CD4-positive, alpha-beta T cell (primary cell): ENCODE data around the gene MEGF10. TPM values are rescaled to one million over a fixed set of nuclear protein-coding genes. Genes with fewer than 3 reads are reported as not detected.

Source experiments
- ATAC-seq: fragments of 200-7000 bp; cut with Tn5 transposase; one replicate; pipeline ENCODE4 v1.10.0; 2022; ENCODE audit warnings: mild to moderate bottlenecking; ENCODE audit not compliant: poor library complexity
- CTCF ChIA-PET: fragments of 350-600 bp; sonication (Branson Sonifier 250); formaldehyde crosslinking; loops from one replicate; lab custom pipeline; 2021; ENCODE audit warnings: antibody characterized with exemption, inconsistent platforms; lab: Charles Lee
- POLR2A ChIA-PET: fragments of 350-600 bp; sonication (Branson Sonifier 250); formaldehyde crosslinking; loops from one replicate; lab custom pipeline; 2021; ENCODE audit warnings: antibody characterized with exemption, inconsistent platforms; lab: Charles Lee
- DNase-seq, 14 experiments: peaks; one replicate each; pipeline ENCODE4 v3.0.0-alpha.2; 2013 to 2020; ENCODE audit warnings: mixed read lengths in 2 of 14
- H3K27ac ChIP-seq, 2 donors: one replicate each; pipeline versions ENCODE4 v1.5.1 to v1.7.0; 2013; ENCODE audit warnings: low read length in 2 of 2, low read depth in 1 of 2, mild to moderate bottlenecking in 1 of 2
- H3K27me3 ChIP-seq, 2 experiments: 1 replicate in 1 of 2; 2 replicates in 1 of 2; pipeline versions ENCODE4 v1.6.1 to v1.7.0; 2013; ENCODE audit warnings: low read length in 2 of 2, control low read depth in 1 of 2, mild to moderate bottlenecking in 1 of 2, moderate library complexity in 1 of 2; ENCODE audit not compliant: insufficient read depth in 2 of 2, control insufficient read depth in 1 of 2
- H3K36me3 ChIP-seq: one replicate; pipeline ENCODE4 v1.6.1; 2013; ENCODE audit warnings: low read length, control low read depth; ENCODE audit not compliant: insufficient read depth
- H3K4me1 ChIP-seq: one replicate; pipeline ENCODE4 v1.6.1; 2013; ENCODE audit warnings: low read length, control low read depth; ENCODE audit not compliant: insufficient read depth
- H3K4me3 ChIP-seq: one replicate; pipeline ENCODE4 v1.5.1; 2013; ENCODE audit warnings: mild to moderate bottlenecking, low read length, moderate library complexity
- H3K9me3 ChIP-seq, 2 experiments: 1 replicate in 1 of 2; 2 replicates in 1 of 2; pipeline versions ENCODE4 v1.6.1 to v1.7.0; 2013; ENCODE audit warnings: low read length in 2 of 2, mild to moderate bottlenecking in 2 of 2, control low read depth in 1 of 2, moderate library complexity in 1 of 2; ENCODE audit not compliant: control insufficient read depth in 1 of 2, insufficient read depth in 1 of 2
- H3K27ac Mint-ChIP-seq: one replicate; pipeline ENCODE4 v1.8.0; 2020; ENCODE audit warnings: mixed read lengths
- H3K27me3 Mint-ChIP-seq: one replicate; pipeline ENCODE4 v1.8.0; 2021; ENCODE audit warnings: mixed read lengths
- H3K36me3 Mint-ChIP-seq: one replicate; pipeline ENCODE4 v1.8.0; 2021; ENCODE audit warnings: low read depth, mixed read lengths
- H3K4me1 Mint-ChIP-seq: one replicate; pipeline ENCODE4 v1.8.0; 2021; ENCODE audit warnings: low read depth, mixed read lengths
- H3K4me3 Mint-ChIP-seq: one replicate; pipeline ENCODE4 v1.8.0; 2020; ENCODE audit warnings: mild to moderate bottlenecking, mixed read lengths
- H3K9me3 Mint-ChIP-seq: one replicate; pipeline ENCODE4 v1.8.0; 2020; ENCODE audit warnings: mixed read lengths
- intact Hi-C, 2 experiments: fragments of 100-400 bp; cut with DNase I in 1 of 2; cut with micrococcal nuclease in 1 of 2; formaldehyde crosslinking; loops; one replicate each; pipeline versions ENCODE4 v1.15.1 to v1.9.0; 2023 to 2025; cut with DNase I, micrococcal nuclease
- total RNA-seq, 174 experiments: library from RNA in 2 of 174; stranded (reverse) in 2 of 174; gene quantifications; one replicate each; pipeline ENCODE4 v1.2.3 and lab custom pipeline; 2021 to 2026
- TF ChIP-seq, protein P1 (sequence below): fragments of 200-600 bp; IDR thresholded peaks from one replicate; pipeline ENCODE4 v1.8.0; 2022; ENCODE audit warnings: antibody characterized with exemption, mild to moderate bottlenecking

Gene MEGF10
- total RNA-seq, 2 experiments from 2014 or later = not detected

DNA sequence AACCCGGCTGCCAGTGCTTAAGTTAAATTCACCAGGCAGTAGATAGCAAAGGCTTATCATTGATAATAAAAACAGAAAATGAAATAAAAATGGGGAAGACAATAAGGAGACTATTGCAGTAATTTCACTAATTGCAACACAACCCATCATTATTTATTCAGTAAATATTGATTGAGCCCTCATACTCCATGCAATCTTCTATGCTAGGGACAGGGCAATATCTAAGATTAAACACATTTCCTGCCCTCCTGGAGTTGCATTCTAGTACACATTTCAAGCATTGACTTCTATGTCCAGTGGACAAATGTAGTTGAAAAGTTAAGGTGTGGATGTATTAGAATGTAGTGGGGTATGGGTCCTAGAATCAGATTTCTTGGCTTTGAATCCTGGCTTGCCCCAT lies 12.8 kb downstream of the MEGF10 start:
- Mint-ChIP-seq H3K27ac (no peak overlapping the region), H3K36me3 (no peaks in the 10 kb centered on the region), H3K4me1 (no peaks in the 10 kb centered on the region), H3K27me3 (peaks cover under 1% of the 10 kb centered on the region), H3K9me3 (no peaks in the 10 kb centered on the region), H3K4me3 (no peak overlapping the region)
- TF ChIP-seq, protein P1, sequence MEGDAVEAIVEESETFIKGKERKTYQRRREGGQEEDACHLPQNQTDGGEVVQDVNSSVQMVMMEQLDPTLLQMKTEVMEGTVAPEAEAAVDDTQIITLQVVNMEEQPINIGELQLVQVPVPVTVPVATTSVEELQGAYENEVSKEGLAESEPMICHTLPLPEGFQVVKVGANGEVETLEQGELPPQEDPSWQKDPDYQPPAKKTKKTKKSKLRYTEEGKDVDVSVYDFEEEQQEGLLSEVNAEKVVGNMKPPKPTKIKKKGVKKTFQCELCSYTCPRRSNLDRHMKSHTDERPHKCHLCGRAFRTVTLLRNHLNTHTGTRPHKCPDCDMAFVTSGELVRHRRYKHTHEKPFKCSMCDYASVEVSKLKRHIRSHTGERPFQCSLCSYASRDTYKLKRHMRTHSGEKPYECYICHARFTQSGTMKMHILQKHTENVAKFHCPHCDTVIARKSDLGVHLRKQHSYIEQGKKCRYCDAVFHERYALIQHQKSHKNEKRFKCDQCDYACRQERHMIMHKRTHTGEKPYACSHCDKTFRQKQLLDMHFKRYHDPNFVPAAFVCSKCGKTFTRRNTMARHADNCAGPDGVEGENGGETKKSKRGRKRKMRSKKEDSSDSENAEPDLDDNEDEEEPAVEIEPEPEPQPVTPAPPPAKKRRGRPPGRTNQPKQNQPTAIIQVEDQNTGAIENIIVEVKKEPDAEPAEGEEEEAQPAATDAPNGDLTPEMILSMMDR = no peak
- no peak for DNase-seq
- ChIA-PET CTCF (no interaction called here), POLR2A (no interaction called here)
- Histone ChIP-seq H3K27me3 (peaks cover 0 to 2% of the 10 kb centered on the region in 2 experiments), H3K4me1 (no peaks in the 10 kb centered on the region), H3K4me3 (no peak overlapping the region), H3K36me3 (no peaks in the 10 kb centered on the region), H3K9me3 (no peaks in the 10 kb centered on the region), H3K27ac (no peak overlapping the region)
- ATAC-seq = no peak
- intact Hi-C loops = no loop called here

DNA sequence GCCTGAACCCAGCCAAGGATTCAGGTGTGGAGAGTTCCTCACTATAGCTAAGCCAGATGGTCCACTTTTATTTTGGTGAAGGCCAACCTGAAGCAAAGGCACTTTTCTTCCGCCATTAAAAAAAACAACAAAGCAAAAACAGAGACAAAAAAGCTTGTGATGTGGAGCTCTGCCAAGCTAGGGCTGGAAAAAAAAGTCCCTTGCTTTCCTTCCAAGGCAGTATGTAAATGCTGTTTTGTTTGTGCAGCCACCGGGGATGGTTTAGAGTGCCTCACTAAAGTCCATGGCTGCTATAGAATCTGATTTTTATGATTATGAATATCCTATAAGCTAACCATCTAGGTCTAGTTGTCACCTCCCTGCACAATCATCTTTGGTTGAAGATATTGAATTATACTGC lies 14.9 kb downstream of the MEGF10 start:
- Histone ChIP-seq H3K27me3 (no peaks in the 10 kb centered on the region), H3K4me3 (no peak overlapping the region), H3K4me1 (no peaks in the 10 kb centered on the region), H3K27ac (no peak overlapping the region), H3K9me3 (no peaks in the 10 kb centered on the region), H3K36me3 (no peaks in the 10 kb centered on the region)
- Mint-ChIP-seq H3K36me3 (no peaks in the 10 kb centered on the region), H3K27me3 (no peaks in the 10 kb centered on the region), H3K9me3 (no peaks in the 10 kb centered on the region), H3K4me1 (no peaks in the 10 kb centered on the region), H3K4me3 (no peak overlapping the region), H3K27ac (no peak overlapping the region)
- ATAC-seq (no peak), DNase-seq (no peak)
- ChIA-PET POLR2A (no interaction called here), CTCF (no interaction called here)
- intact Hi-C loops = no loop called here
- TF ChIP-seq, protein P1 = no peak

DNA sequence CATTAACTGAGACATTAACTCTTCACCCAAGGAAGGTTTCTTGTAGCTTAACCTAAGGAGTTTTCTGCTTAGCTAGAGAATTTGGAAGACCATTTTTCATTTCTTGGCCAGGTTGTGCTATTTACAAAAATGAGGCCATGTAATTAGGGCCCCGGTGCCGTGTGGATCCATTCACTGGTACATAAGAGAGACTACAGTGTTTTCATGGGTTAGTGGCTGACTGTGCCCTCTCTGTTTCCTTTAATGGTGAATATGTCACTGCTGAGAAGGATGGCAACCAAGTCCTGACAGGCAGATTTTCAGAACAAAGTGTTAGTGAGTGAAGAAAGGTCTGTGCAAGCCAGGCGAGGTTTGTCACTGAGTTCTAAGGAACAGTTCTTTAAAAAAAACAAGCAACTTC lies 15.4 kb downstream of the MEGF10 start:
- Histone ChIP-seq H3K27ac (no peak overlapping the region), H3K36me3 (no peaks in the 10 kb centered on the region), H3K4me1 (no peaks in the 10 kb centered on the region), H3K4me3 (no peak overlapping the region), H3K27me3 (no peaks in the 10 kb centered on the region), H3K9me3 (no peaks in the 10 kb centered on the region)
- no peaks in the 10 kb centered on the region for H3K9me3 Mint-ChIP-seq
- no peak overlapping the region for H3K4me3 Mint-ChIP-seq
- H3K4me1 Mint-ChIP-seq = no peaks in the 10 kb centered on the region
- no peak for ATAC-seq
- intact Hi-C loops = no loop called here
- TF ChIP-seq, protein P1 = no peak
- ChIA-PET POLR2A (no interaction called here), CTCF (no interaction called here)
- DNase-seq = no peak
- no peaks in the 10 kb centered on the region for H3K27me3 Mint-ChIP-seq
- H3K36me3 Mint-ChIP-seq = no peaks in the 10 kb centered on the region
- H3K27ac Mint-ChIP-seq = no peak overlapping the region
